ENCODE results near the gene BMP6. TPM values are rescaled to one million over a fixed set of nuclear protein-coding genes. Genes with fewer than 3 reads are reported as not detected.

The BMP6 gene
- total and polyA plus RNA-seq, 2 experiments from 2014 or later = 0.74 TPM; not detected in 1

DNA sequence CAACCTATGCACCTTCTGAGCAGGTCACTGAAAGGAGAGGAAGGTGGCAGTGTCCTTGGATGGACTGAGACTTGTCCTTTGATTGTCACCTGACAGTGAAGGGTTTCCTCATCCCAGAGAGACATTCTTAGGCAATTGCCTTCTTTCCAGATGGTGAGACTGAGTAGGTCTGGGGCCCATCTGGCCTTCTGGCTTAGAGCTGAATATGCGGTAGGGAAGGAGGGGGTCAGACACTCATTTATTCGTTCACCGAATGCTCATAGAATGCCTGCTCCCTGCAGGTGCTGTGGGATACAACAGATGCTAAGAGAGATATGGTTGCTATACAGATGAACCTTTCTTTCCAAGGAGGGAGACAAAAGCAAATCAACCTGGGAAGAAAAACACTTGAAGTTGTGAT, 76.8 kb downstream of the BMP6 start:
- Histone ChIP-seq H3K9me3 (ENCODE audit: low read depth) (no peaks in the 10 kb centered on the region), H3K27me3 (no peaks in the 10 kb centered on the region), H3K4me3 (no peak overlapping the region), H3K36me3 (no peaks in the 10 kb centered on the region), H3K27ac (no peak overlapping the region), H3K4me1 (ENCODE audit: low read depth) (peaks cover 9% of the 10 kb centered on the region)
- no peak for DNase-seq (ENCODE audit: low read depth in 1 of 2, low spot score in 1 of 2)
- TF ChIP-seq, protein P1, sequence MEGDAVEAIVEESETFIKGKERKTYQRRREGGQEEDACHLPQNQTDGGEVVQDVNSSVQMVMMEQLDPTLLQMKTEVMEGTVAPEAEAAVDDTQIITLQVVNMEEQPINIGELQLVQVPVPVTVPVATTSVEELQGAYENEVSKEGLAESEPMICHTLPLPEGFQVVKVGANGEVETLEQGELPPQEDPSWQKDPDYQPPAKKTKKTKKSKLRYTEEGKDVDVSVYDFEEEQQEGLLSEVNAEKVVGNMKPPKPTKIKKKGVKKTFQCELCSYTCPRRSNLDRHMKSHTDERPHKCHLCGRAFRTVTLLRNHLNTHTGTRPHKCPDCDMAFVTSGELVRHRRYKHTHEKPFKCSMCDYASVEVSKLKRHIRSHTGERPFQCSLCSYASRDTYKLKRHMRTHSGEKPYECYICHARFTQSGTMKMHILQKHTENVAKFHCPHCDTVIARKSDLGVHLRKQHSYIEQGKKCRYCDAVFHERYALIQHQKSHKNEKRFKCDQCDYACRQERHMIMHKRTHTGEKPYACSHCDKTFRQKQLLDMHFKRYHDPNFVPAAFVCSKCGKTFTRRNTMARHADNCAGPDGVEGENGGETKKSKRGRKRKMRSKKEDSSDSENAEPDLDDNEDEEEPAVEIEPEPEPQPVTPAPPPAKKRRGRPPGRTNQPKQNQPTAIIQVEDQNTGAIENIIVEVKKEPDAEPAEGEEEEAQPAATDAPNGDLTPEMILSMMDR (IDR thresholded peaks at IDR 0.05; ENCODE audit: low read depth, low read length) = no peak

DNA sequence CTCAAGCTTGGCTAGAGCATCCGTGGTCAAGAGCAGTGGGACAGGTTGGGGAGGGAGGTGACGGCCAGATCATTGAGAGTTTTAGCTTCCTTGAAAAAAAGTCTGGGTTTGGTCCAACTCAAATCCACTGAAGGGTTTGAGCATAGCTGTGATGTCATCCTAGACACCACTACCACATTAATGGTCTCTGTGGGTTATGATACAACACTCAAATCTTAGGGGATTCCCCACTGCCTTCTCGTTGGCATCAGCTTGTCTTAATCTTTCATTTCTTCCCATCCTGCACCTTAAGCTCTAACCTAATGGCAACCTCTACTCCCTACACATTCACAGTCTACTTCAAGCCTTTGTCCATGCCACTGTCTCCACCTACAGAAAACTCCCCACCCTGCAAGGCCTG, 77.3 kb downstream of the BMP6 start:
- no peaks in the 10 kb centered on the region for H3K27me3 ChIP-seq
- peaks cover 9% of the 10 kb centered on the region for H3K4me1 ChIP-seq (ENCODE audit: low read depth)
- no peaks in the 10 kb centered on the region for H3K36me3 ChIP-seq
- no peaks in the 10 kb centered on the region for H3K9me3 ChIP-seq (ENCODE audit: low read depth)
- no peak overlapping the region for H3K4me3 ChIP-seq
- no peak overlapping the region for H3K27ac ChIP-seq
- TF ChIP-seq, protein P1 (IDR thresholded peaks at IDR 0.05; ENCODE audit: low read depth, low read length) = no peak
- DNase-seq (ENCODE audit: low read depth in 1 of 2, low spot score in 1 of 2) = no peak

DNA sequence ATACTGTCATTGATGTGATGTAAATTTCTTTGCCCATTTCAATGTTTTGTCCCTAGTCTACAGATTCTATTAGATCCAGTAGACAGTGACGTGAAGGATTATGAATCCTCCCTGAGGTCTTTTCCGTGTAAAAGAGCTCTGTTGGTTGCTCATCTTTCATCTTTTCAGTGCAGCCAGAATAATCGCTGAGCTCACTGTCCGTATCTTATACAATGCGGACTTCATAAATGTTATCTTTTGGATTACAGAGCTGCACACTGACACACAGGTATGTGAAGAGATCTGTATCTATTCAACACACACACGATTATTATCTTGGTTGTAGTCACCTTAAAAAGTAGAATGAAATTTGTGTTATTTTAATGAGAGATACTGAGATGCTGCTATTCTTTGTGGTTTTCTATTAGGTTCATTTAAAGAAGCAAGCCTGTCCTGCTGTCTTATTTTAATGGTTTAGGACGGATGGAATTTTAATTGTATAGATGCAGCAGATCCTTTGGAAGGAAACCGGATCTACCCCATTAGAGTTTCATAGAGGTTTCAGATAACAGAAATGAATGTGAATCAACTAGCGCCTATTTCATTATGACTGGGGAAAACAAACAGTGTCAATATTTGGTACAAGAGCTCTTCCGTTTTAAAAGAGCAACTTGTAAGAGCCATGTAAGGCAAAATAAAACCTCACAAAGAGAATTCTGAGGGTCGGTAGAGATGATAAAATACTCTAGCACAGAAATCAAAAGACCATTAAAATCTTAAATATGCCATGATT, 79.4 kb downstream of the BMP6 start:
- H3K4me1 ChIP-seq (ENCODE audit: low read depth) = peaks cover 3% of the 10 kb centered on the region

DNA sequence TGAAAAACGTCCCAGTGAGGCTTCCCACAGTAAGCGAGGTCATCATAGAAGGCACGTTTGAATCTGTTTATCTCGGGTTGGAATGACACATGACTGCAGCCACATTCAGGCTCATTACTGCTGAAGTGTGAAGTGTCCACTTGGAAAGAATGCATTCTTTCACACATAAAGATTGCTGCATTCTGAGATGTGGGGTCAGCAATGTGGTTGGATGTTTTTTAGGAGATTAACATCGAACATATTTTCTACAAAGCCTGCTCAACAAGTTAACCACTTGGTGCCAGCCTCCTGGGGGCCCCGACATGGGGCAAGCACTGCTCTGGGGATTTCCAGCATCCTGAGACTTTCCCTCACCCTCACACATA, 79.9 kb downstream of the BMP6 start:
- DNase-seq (ENCODE audit: low read depth in 1 of 2, low spot score in 1 of 2) = peak in 1 of 2 donors; percentile 50
- Histone ChIP-seq H3K27ac (no peak overlapping the region), H3K27me3 (no peaks in the 10 kb centered on the region), H3K4me1 (ENCODE audit: low read depth) (no peaks in the 10 kb centered on the region), H3K36me3 (no peaks in the 10 kb centered on the region), H3K9me3 (ENCODE audit: low read depth) (no peaks in the 10 kb centered on the region), H3K4me3 (no peak overlapping the region)
- TF ChIP-seq, protein P1 (IDR thresholded peaks at IDR 0.05; ENCODE audit: low read depth, low read length) = no peak

More for the DNA sequence above, 79.4 kb downstream of the BMP6 start:
- Histone ChIP-seq H3K36me3 (no peaks in the 10 kb centered on the region), H3K9me3 (ENCODE audit: low read depth) (no peaks in the 10 kb centered on the region), H3K27me3 (no peaks in the 10 kb centered on the region), H3K27ac (no peak overlapping the region), H3K4me3 (no peak overlapping the region)
- TF ChIP-seq, protein P1 (IDR thresholded peaks at IDR 0.05; ENCODE audit: low read depth, low read length) = no peak
- DNase-seq (ENCODE audit: low read depth in 1 of 2, low spot score in 1 of 2) = no peak

GRCh38 chr6:7806711-7807110, 80.8 kb downstream of the BMP6 start:
- TF ChIP-seq, protein P1 (IDR thresholded peaks at IDR 0.05; ENCODE audit: low read depth, low read length) = no peak
- Histone ChIP-seq H3K27ac (no peak overlapping the region), H3K27me3 (no peaks in the 10 kb centered on the region), H3K36me3 (no peaks in the 10 kb centered on the region), H3K4me1 (ENCODE audit: low read depth) (no peaks in the 10 kb centered on the region), H3K9me3 (ENCODE audit: low read depth) (no peaks in the 10 kb centered on the region), H3K4me3 (no peak overlapping the region)
- no peak for DNase-seq (ENCODE audit: low read depth in 1 of 2, low spot score in 1 of 2)
